IMR-90 (cell line): ENCODE measurements around the gene MAT1A. TPM values are rescaled to one million over a fixed set of nuclear protein-coding genes. Genes with fewer than 3 reads are reported as not detected.

Experiments
- ATAC-seq: fragments of 200-7000 bp; cut with Tn5 transposase; 2 replicates; pipeline ENCODE4 v1.9.1; 2020; ENCODE audit warnings: low read depth, mild to moderate bottlenecking, moderate library complexity
- BruUV-seq: library from RNA; stranded (reverse); fragments of 400-500 nt; replicated peaks from 2 replicates; lab custom pipeline; 2021; lab: Mats Ljungman, UMichigan
- CTCF ChIA-PET: fragments of 300-600 bp; formaldehyde crosslinking; extraction: SDS; loops from one replicate; lab custom pipeline; 2021; ENCODE audit warnings: antibody characterized with exemption; lab: Yijun Ruan, JAX
- POLR2A ChIA-PET: fragments of 300-600 bp; sonication (Branson Sonifier 250); formaldehyde crosslinking; loops from one replicate; lab custom pipeline; 2022; ENCODE audit warnings: antibody characterized with exemption; ENCODE audit not compliant: unreplicated experiment; lab: Charles Lee
- DNase-seq: peaks from one replicate; pipeline ENCODE4 v3.0.0; 2013
- H2AFZ ChIP-seq: replicated peaks from 2 replicates; pipeline ENCODE3; 2013; ENCODE audit warnings: low read length, mild to moderate bottlenecking; ENCODE audit not compliant: poor library complexity
- H2AK5ac ChIP-seq: 2 replicates; pipeline ENCODE4 v1.6.1; 2013; ENCODE audit warnings: low read depth, low read length, inconsistent platforms
- H2AK9ac ChIP-seq: replicated peaks from 2 replicates; pipeline ENCODE3; 2013; ENCODE audit warnings: mild to moderate bottlenecking, low read depth, low read length, moderate library complexity; ENCODE audit not compliant: poor library complexity
- H2BK120ac ChIP-seq: 2 replicates; pipeline ENCODE4 v1.6.1; 2013; ENCODE audit warnings: low read depth, low read length, inconsistent platforms
- H2BK15ac ChIP-seq: 3 replicates; pipeline ENCODE4 v1.6.1; 2013; ENCODE audit warnings: low read depth, low read length, inconsistent platforms
- H2BK20ac ChIP-seq: 2 replicates; pipeline ENCODE4 v1.6.1; 2013; ENCODE audit warnings: low read depth, mild to moderate bottlenecking, inconsistent platforms, low read length, moderate library complexity
- H2BK5ac ChIP-seq: 2 replicates; pipeline ENCODE4 v1.6.1; 2013; ENCODE audit warnings: mild to moderate bottlenecking, low read depth, low read length, inconsistent platforms; ENCODE audit not compliant: poor library complexity, severe bottlenecking
- H3K14ac ChIP-seq: replicated peaks from 2 replicates; pipeline ENCODE4 v1.6.1; 2013; ENCODE audit warnings: low read depth, low read length, inconsistent platforms
- H3K18ac ChIP-seq: 2 replicates; pipeline ENCODE4 v1.6.1; 2013; ENCODE audit warnings: low read depth, low read length, control low read depth
- H3K23ac ChIP-seq: 2 replicates; pipeline ENCODE4 v1.6.1; 2013; ENCODE audit warnings: low read depth, low read length, inconsistent platforms
- H3K27ac ChIP-seq: 2 replicates; pipeline ENCODE4 v1.5.1; 2013; ENCODE audit warnings: mild to moderate bottlenecking, control low read depth, low read length; ENCODE audit not compliant: insufficient read depth
- H3K27me3 ChIP-seq: 2 replicates; pipeline ENCODE4 v1.6.1; 2013; ENCODE audit warnings: low read length; ENCODE audit not compliant: control insufficient read depth, insufficient read depth
- H3K36me3 ChIP-seq: 2 replicates; pipeline ENCODE4 v1.6.1; 2013; ENCODE audit warnings: low read length, mixed read lengths; ENCODE audit not compliant: control insufficient read depth, insufficient read depth
- H3K4ac ChIP-seq: 2 replicates; pipeline ENCODE4 v1.6.1; 2013; ENCODE audit warnings: low read depth, low read length, inconsistent platforms
- H3K4me1 ChIP-seq: 2 replicates; pipeline ENCODE4 v1.6.1; 2013; ENCODE audit warnings: low read length, mixed read lengths; ENCODE audit not compliant: control insufficient read depth, insufficient read depth
- H3K4me2 ChIP-seq: 2 replicates; pipeline ENCODE4 v1.6.1; 2013; ENCODE audit warnings: low read depth, mild to moderate bottlenecking, control low read depth, low read length, moderate library complexity
- H3K4me3 ChIP-seq: 2 replicates; pipeline ENCODE4 v1.5.1; 2013; ENCODE audit warnings: low read depth, mild to moderate bottlenecking, control low read depth, low read length, moderate library complexity; ENCODE audit not compliant: insufficient read depth
- H3K56ac ChIP-seq: 2 replicates; pipeline ENCODE4 v1.6.1; 2013; ENCODE audit warnings: low read length, inconsistent platforms; ENCODE audit not compliant: insufficient read depth; ENCODE audit errors: extremely low read depth
- H3K79me1 ChIP-seq, 2 experiments: 2 replicates each; pipeline ENCODE4 v1.6.1; 2013; ENCODE audit warnings: low read length in 2 of 2, inconsistent platforms in 1 of 2, low read depth in 1 of 2
- H3K9ac ChIP-seq: 2 replicates; pipeline ENCODE4 v1.6.1; 2013; ENCODE audit warnings: low read depth, low read length, control low read depth
- H3K9me1 ChIP-seq: 2 replicates; pipeline ENCODE4 v1.6.1; 2013; ENCODE audit warnings: low read length, inconsistent platforms; ENCODE audit not compliant: insufficient read depth
- H3K9me3 ChIP-seq: 2 replicates; pipeline ENCODE4 v1.6.1; 2013; ENCODE audit warnings: low read length; ENCODE audit not compliant: control insufficient read depth, insufficient read depth
- H4K20me1 ChIP-seq: 2 replicates; pipeline ENCODE4 v1.6.1; 2013; ENCODE audit warnings: low read length, inconsistent platforms; ENCODE audit not compliant: insufficient read depth
- H4K5ac ChIP-seq: 2 replicates; pipeline ENCODE4 v1.6.1; 2013; ENCODE audit warnings: mild to moderate bottlenecking, low read depth, low read length, control low read depth
- H4K8ac ChIP-seq, 2 experiments: 2 replicates each; pipeline ENCODE4 v1.6.1; 2013; ENCODE audit warnings: low read depth in 2 of 2, low read length in 2 of 2, control low read depth in 1 of 2, inconsistent platforms in 1 of 2
- H4K91ac ChIP-seq: 2 replicates; pipeline ENCODE4 v1.6.1; 2013; ENCODE audit warnings: low read depth, low read length, inconsistent platforms; ENCODE audit not compliant: insufficient read depth
- BHLHE40 ChIP-seq: fragments of 150-350 bp; IDR thresholded peaks from 2 replicates; pipeline ENCODE4 v1.6.1; 2016; ENCODE audit warnings: mild to moderate bottlenecking, low read depth, low read length
- CHD1 ChIP-seq: IDR thresholded peaks from 2 replicates; pipeline ENCODE4 v1.6.1; 2012; ENCODE audit warnings: low read depth, low read length, improper control_type of control experiment
- MAFK ChIP-seq: IDR thresholded peaks from 2 replicates; pipeline ENCODE4 v1.6.1; 2012; ENCODE audit warnings: low read depth, low read length, improper control_type of control experiment
- MAZ ChIP-seq: IDR thresholded peaks from 2 replicates; pipeline ENCODE4 v1.6.1; 2012; ENCODE audit warnings: low read depth, mild to moderate bottlenecking, low read length, improper control_type of control experiment, moderate library complexity, borderline replicate concordance
- MXI1 ChIP-seq: IDR thresholded peaks from 2 replicates; pipeline ENCODE4 v1.6.1; 2012; ENCODE audit warnings: low read depth, mild to moderate bottlenecking, low read length, moderate library complexity, borderline replicate concordance
- POLR2A ChIP-seq: IDR thresholded peaks from 2 replicates; pipeline ENCODE4 v1.6.1; 2012; ENCODE audit warnings: mild to moderate bottlenecking, low read depth, low read length
- RAD21 ChIP-seq: IDR thresholded peaks from 2 replicates; pipeline ENCODE4 v1.6.1; 2012; ENCODE audit warnings: low read length, improper control_type of control experiment
- RCOR1 ChIP-seq: IDR thresholded peaks from 2 replicates; pipeline ENCODE4 v1.6.1; 2012; ENCODE audit warnings: mild to moderate bottlenecking, low read length, improper control_type of control experiment; ENCODE audit not compliant: insufficient replicate concordance
- SMC3 ChIP-seq: fragments of 150-350 bp; IDR thresholded peaks from 2 replicates; pipeline ENCODE4 v1.6.1; 2016; ENCODE audit warnings: low read depth, mild to moderate bottlenecking, antibody characterized with exemption, low read length, moderate library complexity
- WGBS, 2 experiments: methylation state at CpG; one replicate each; pipeline versions ENCODE4 v1.1.5 to v1.1.7; 2013; ENCODE audit warnings: missing lambda C conversion rate in 2 of 2; ENCODE audit not compliant: insufficient read length in 1 of 2; ENCODE audit errors: extremely low coverage in 2 of 2; 5-methylcytosine and 5-hydroxymethylcytosine counted together
- dilution Hi-C: fragments of 300-500 bp; cut with HindIII; formaldehyde crosslinking; loops from one replicate; pipeline ENCODE4 v1.14.3; 2018; ENCODE audit warnings: low sequenced_read_pairs; ENCODE audit not compliant: unreplicated experiment
- in situ Hi-C: fragments of 300-500 bp; cut with MboI; formaldehyde crosslinking; loops from 3 replicates; pipeline ENCODE4 v1.14.3; 2019; ENCODE audit warnings: low sequenced_read_pairs, inconsistent platforms, mixed read lengths
- intact Hi-C: fragments of 100-400 bp; cut with micrococcal nuclease; formaldehyde crosslinking; loops from 2 replicates; pipeline ENCODE4 v1.10.0; 2022
- polyA plus RNA-seq, 3 experiments: library from polyadenylated mRNA; depleted of rRNA; stranded (reverse); fragments of >200 nt; gene quantifications; 2 replicates each; pipeline ENCODE4 v1.2.3, GENCODE V29; 2012; ENCODE audit warnings: low replicate concordance in 1 of 3
- total RNA-seq: library from RNA; depleted of rRNA; stranded (reverse); fragments of >200 nt; gene quantifications from 2 replicates; pipeline ENCODE4 v1.2.3, GENCODE V29; 2012
- TF ChIP-seq, protein P1 (sequence below): fragments of 150-350 bp; IDR thresholded peaks from 2 replicates; pipeline ENCODE4 v1.6.1; 2016; ENCODE audit warnings: low read depth, mild to moderate bottlenecking, low read length, moderate library complexity, borderline replicate concordance
- TF ChIP-seq, protein P2 (sequence below): fragments of 150-350 bp; IDR thresholded peaks from 2 replicates; pipeline ENCODE4 v1.6.1; 2017; ENCODE audit warnings: mild to moderate bottlenecking, antibody characterized with exemption, low read length, low read depth
- TF ChIP-seq, protein P3 (sequence below): conservative IDR thresholded peaks from 2 replicates; pipeline ENCODE4 v1.5.1; 2012; ENCODE audit warnings: mild to moderate bottlenecking, low read depth, low read length, improper control_type of control experiment

MAT1A gene
- total and polyA plus RNA-seq, 2 of the 4 experiments (the other 2 are of a cell fraction), result not detected

DNA sequence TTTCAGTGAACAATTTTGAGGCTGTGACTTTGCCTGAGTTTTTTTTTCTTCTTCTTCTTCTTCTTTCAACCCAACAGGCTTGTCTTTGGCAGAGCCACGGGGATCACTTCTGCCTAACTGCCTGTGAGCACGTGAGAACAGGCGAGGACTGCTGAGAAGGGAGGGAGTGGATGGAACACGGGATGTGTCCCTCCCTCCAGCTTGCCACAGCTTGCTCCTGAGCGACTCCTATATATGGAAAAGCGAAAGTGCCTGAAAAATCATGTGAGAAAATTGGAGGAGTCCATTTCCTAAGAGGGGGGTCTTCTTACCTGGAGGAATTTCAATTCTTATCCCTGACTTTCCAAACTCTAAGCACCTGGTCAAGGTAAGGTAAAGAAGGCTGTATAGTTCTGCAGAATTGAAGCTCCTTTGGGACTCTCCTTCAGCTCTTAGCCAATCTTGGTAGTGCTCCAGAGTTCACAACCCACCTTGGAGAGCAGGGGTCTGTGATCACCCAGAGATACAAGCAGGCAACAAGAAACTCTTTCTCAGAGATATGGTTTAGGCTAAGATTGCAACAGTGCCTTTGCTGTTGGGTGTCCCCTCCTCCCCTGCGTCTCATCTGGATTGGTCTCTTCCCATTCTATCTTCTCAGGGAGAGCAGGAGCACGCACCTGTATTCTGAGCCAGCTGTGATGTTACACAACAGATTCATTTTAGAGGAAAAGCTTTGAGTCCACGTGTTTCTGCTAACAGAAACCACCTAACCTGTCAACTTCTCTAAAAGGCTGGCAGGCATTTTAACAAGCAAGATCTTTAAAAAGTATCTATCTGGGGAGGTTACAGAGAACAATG lies at the start of gene MAT1A (continued):
- TF ChIP-seq SMC3, result no peak
- TF ChIP-seq RCOR1, result no peak

DNA sequence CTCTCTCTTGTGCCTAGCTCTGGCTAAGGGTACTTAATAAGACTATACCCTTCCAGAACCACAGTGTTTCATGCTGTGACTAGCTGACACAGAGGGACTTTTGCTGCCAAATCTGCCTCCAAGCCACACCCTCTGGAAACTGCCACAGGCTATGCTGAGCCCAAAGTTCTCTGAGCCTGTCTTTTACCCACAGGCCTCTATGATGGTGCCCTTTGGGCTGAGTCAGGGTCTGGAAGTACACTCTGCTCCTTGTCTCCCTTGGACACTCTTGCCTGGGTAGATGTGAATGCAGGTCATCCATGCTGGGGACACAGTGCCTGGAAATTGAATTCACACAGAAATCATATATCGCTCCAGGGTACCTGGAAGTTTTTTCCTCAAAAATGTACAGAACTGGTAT lies 44.5 kb upstream of the MAT1A start:
- Histone ChIP-seq H2BK15ac (no peak overlapping the region), H3K56ac (no peak overlapping the region), H2BK5ac (no peak overlapping the region), H2AK9ac (no peak overlapping the region), H3K9me1 (no peaks in the 10 kb centered on the region), H3K4me3 (no peak overlapping the region), H3K36me3 (no peaks in the 10 kb centered on the region), H3K14ac (no peak overlapping the region), H2BK20ac (no peak overlapping the region), H2AK5ac (no peak overlapping the region), H2AFZ (no peak overlapping the region), H3K4me1 (no peaks in the 10 kb centered on the region), H3K9ac (no peak overlapping the region), H3K9me3 (no peaks in the 10 kb centered on the region), H3K4ac (no peak overlapping the region), H2BK120ac (no peak overlapping the region), H4K5ac (no peak overlapping the region), H3K79me1 (no peaks in the 10 kb centered on the region), H4K91ac (no peak overlapping the region), H3K23ac (no peak overlapping the region), H3K27ac (no peak overlapping the region), H3K27me3 (peaks cover 1% of the 10 kb centered on the region; the same call in 1 of the 2 replicates), H4K8ac (no peak overlapping the region), H3K4me2 (no peak overlapping the region), H4K20me1 (no peaks in the 10 kb centered on the region), H3K18ac (no peak overlapping the region)
- no CpG with 5 or more reads among the region's 1 CpG for WGBS, 2 experiments
- ATAC-seq (no peak), DNase-seq (no peak)
- POLR2A ChIA-PET, result no interaction called here
- CTCF ChIA-PET, result no interaction called here
- in situ Hi-C loops, result no loop called here
- no TSS peak for BruUV-seq
- dilution Hi-C loops, result no loop called here
- intact Hi-C loops, result no loop called here
- TF ChIP-seq, protein P1, sequence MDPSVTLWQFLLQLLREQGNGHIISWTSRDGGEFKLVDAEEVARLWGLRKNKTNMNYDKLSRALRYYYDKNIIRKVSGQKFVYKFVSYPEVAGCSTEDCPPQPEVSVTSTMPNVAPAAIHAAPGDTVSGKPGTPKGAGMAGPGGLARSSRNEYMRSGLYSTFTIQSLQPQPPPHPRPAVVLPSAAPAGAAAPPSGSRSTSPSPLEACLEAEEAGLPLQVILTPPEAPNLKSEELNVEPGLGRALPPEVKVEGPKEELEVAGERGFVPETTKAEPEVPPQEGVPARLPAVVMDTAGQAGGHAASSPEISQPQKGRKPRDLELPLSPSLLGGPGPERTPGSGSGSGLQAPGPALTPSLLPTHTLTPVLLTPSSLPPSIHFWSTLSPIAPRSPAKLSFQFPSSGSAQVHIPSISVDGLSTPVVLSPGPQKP, result no peak
- TF ChIP-seq CHD1, result no peak
- TF ChIP-seq RCOR1, result no peak
- TF ChIP-seq POLR2A, result no peak
- TF ChIP-seq SMC3, result no peak
- no peak for TF ChIP-seq MAFK
- TF ChIP-seq MAZ, result no peak
- TF ChIP-seq BHLHE40, result no peak
- TF ChIP-seq MXI1, result no peak
- no peak for TF ChIP-seq RAD21
- TF ChIP-seq, protein P2, sequence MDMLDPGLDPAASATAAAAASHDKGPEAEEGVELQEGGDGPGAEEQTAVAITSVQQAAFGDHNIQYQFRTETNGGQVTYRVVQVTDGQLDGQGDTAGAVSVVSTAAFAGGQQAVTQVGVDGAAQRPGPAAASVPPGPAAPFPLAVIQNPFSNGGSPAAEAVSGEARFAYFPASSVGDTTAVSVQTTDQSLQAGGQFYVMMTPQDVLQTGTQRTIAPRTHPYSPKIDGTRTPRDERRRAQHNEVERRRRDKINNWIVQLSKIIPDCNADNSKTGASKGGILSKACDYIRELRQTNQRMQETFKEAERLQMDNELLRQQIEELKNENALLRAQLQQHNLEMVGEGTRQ, result no peak
- TF ChIP-seq, protein P3, sequence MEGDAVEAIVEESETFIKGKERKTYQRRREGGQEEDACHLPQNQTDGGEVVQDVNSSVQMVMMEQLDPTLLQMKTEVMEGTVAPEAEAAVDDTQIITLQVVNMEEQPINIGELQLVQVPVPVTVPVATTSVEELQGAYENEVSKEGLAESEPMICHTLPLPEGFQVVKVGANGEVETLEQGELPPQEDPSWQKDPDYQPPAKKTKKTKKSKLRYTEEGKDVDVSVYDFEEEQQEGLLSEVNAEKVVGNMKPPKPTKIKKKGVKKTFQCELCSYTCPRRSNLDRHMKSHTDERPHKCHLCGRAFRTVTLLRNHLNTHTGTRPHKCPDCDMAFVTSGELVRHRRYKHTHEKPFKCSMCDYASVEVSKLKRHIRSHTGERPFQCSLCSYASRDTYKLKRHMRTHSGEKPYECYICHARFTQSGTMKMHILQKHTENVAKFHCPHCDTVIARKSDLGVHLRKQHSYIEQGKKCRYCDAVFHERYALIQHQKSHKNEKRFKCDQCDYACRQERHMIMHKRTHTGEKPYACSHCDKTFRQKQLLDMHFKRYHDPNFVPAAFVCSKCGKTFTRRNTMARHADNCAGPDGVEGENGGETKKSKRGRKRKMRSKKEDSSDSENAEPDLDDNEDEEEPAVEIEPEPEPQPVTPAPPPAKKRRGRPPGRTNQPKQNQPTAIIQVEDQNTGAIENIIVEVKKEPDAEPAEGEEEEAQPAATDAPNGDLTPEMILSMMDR, result no peak
